HepG2 (cell line): ENCODE data around the gene NHSL1. TPM values are rescaled to one million over a fixed set of nuclear protein-coding genes. Genes with fewer than 3 reads are reported as not detected.

Source experiments
- CENPT ChIP-seq: sonication (generic); formaldehyde crosslinking; IDR thresholded peaks from 2 replicates; pipeline ENCODE4 v1.8.0; 2022; ENCODE audit warnings: low read depth, mild to moderate bottlenecking, moderate library complexity, missing genetic modification reagents
- HNRNPLL ChIP-seq: fragments of 200-400 bp; formaldehyde crosslinking; IDR thresholded peaks from 2 replicates; pipeline ENCODE4 v1.6.1; 2017; ENCODE audit warnings: mild to moderate bottlenecking, low read depth, low read length; ENCODE audit not compliant: poor library complexity, severe bottlenecking
- IKZF1 ChIP-seq: fragments of 450-650 bp; IDR thresholded peaks from 2 replicates; pipeline ENCODE4 v1.7.1; 2016
- ISX ChIP-seq: sonication (generic); formaldehyde crosslinking; conservative IDR thresholded peaks from 2 replicates; pipeline ENCODE4 v1.5.0; 2020; ENCODE audit warnings: missing genetic modification reagents
- KLF15 ChIP-seq: sonication (generic); formaldehyde crosslinking; IDR thresholded peaks from 2 replicates; pipeline ENCODE4 v1.8.1; 2023; ENCODE audit warnings: borderline replicate concordance, mild to moderate bottlenecking, inconsistent platforms, missing genetic modification reagents, mixed read lengths
- LCORL ChIP-seq, 2 experiments: fragments of 450-650 bp in 1 of 2; sonication (generic) in 1 of 2; formaldehyde crosslinking in 1 of 2; IDR thresholded peaks; 2 replicates each; pipeline versions ENCODE4 v1.5.0 to v1.6.1; 2017 to 2020; ENCODE audit warnings: antibody characterized with exemption in 1 of 2, missing genetic modification reagents in 1 of 2
- MAFK ChIP-seq, 2 experiments: IDR thresholded peaks in 1 of 2; conservative IDR thresholded peaks in 1 of 2; 2 replicates each; pipeline ENCODE4 v1.6.1; 2011; ENCODE audit warnings: improper control_type of control experiment in 2 of 2, low read length in 2 of 2
- PCBP1 ChIP-seq: fragments of 200-400 bp; formaldehyde crosslinking; IDR thresholded peaks from 2 replicates; pipeline ENCODE4 v1.6.1; 2017; ENCODE audit warnings: mild to moderate bottlenecking, low read depth, low read length, borderline replicate concordance
- PHF8 ChIP-seq: sonication (generic); formaldehyde crosslinking; IDR thresholded peaks from 2 replicates; pipeline ENCODE4 v1.5.0; 2020; ENCODE audit warnings: missing genetic modification reagents
- RBM22 ChIP-seq: fragments of 200-400 bp; formaldehyde crosslinking; optimal IDR thresholded peaks from 2 replicates; pipeline ENCODE3; 2017; ENCODE audit warnings: mild to moderate bottlenecking, low read length, moderate library complexity
- RFX1 ChIP-seq: fragments of 450-650 bp; IDR thresholded peaks from 2 replicates; pipeline ENCODE4 v1.6.1; 2017
- RNF219 ChIP-seq: sonication (generic); formaldehyde crosslinking; IDR thresholded peaks from 2 replicates; pipeline ENCODE4 v1.5.0; 2020; ENCODE audit warnings: mild to moderate bottlenecking, missing genetic modification reagents
- SCMH1 ChIP-seq: sonication (generic); formaldehyde crosslinking; IDR thresholded peaks from 2 replicates; pipeline ENCODE4 v1.9.0; 2021; ENCODE audit warnings: missing genetic modification reagents, mild to moderate bottlenecking, borderline replicate concordance
- SOX5 ChIP-seq: IDR thresholded peaks from 2 replicates; pipeline ENCODE4 v1.6.1; 2016; ENCODE audit warnings: borderline replicate concordance
- SP4 ChIP-seq: sonication (generic); formaldehyde crosslinking; IDR thresholded peaks from 2 replicates; pipeline ENCODE4 v1.8.1; 2023; ENCODE audit warnings: mild to moderate bottlenecking, missing genetic modification reagents
- SP5 ChIP-seq: IDR thresholded peaks from 2 replicates; pipeline ENCODE4 v1.6.1; 2016; ENCODE audit warnings: low read depth, borderline replicate concordance
- ZMYM3 ChIP-seq: sonication (generic); formaldehyde crosslinking; IDR thresholded peaks from 2 replicates; pipeline ENCODE4 v1.5.1; 2020; ENCODE audit warnings: mild to moderate bottlenecking, missing genetic modification reagents
- ZNF496 ChIP-seq: sonication (generic); formaldehyde crosslinking; IDR thresholded peaks from 2 replicates; pipeline ENCODE4 v1.8.1; 2023; ENCODE audit warnings: mild to moderate bottlenecking, moderate library complexity, missing genetic modification reagents; ENCODE audit not compliant: insufficient replicate concordance
- ZNF543 ChIP-seq: sonication (generic); formaldehyde crosslinking; IDR thresholded peaks from 2 replicates; pipeline ENCODE4 v1.4.0; 2020; ENCODE audit warnings: mild to moderate bottlenecking, missing genetic modification reagents
- ZNF672 ChIP-seq: sonication (generic); formaldehyde crosslinking; IDR thresholded peaks from 2 replicates; pipeline ENCODE4 v1.8.1; 2022; ENCODE audit warnings: missing genetic modification reagents
- ZNF674 ChIP-seq: sonication (generic); formaldehyde crosslinking; IDR thresholded peaks from 2 replicates; pipeline ENCODE4 v1.5.0; 2020; ENCODE audit warnings: low read depth, mild to moderate bottlenecking, missing genetic modification reagents
- ZNF691 ChIP-seq: sonication (generic); formaldehyde crosslinking; IDR thresholded peaks from 2 replicates; pipeline ENCODE4 v1.4.0; 2020; ENCODE audit warnings: missing genetic modification reagents, low read depth, mild to moderate bottlenecking, borderline replicate concordance
- ZNF75D ChIP-seq: sonication (generic); formaldehyde crosslinking; IDR thresholded peaks from 2 replicates; pipeline ENCODE4 v1.8.1; 2023; ENCODE audit warnings: missing genetic modification reagents, mild to moderate bottlenecking, borderline replicate concordance
- ZNF850 ChIP-seq: sonication (generic); formaldehyde crosslinking; conservative IDR thresholded peaks from 2 replicates; pipeline ENCODE4 v1.9.0; 2021; ENCODE audit warnings: mild to moderate bottlenecking, missing genetic modification reagents
- polyA plus RNA-seq, 8 experiments: library from polyadenylated mRNA; depleted of rRNA in 3 of 8; stranded (reverse) in 7 of 8; unstranded in 1 of 8; fragments of >200 nt; fragmentation: Illumina TruSeq in 4 of 8; extraction: Trizol in 4 of 8; gene quantifications; 2 replicates each; pipeline versions ENCODE4 v1.2.1 to v1.2.3, GENCODE V29; 2011 to 2016; ENCODE audit warnings: low read depth in 4 of 8, missing spikeins in 1 of 8, mixed read lengths in 1 of 8; ENCODE audit not compliant: insufficient read depth in 1 of 8
- total RNA-seq, 5 experiments: library from RNA; depleted of rRNA; stranded (reverse); fragments of >200 nt; fragmentation: Illumina TruSeq; extraction: Trizol; gene quantifications; 2 replicates each; pipeline ENCODE4 v1.2.3, GENCODE V29; 2016; ENCODE audit warnings: low read depth in 1 of 5
- TF ChIP-seq, protein P1 (sequence below): sonication (generic); formaldehyde crosslinking; conservative IDR thresholded peaks from 2 replicates; pipeline ENCODE4 v1.8.0; 2022; ENCODE audit warnings: mild to moderate bottlenecking, moderate library complexity, missing genetic modification reagents

Gene NHSL1
- total and polyA plus RNA-seq, 2 of the 13 experiments (the other 11 are each of a cell fraction or from before 2014, with no cell fraction given): 24.9 to 53.6 TPM

DNA sequence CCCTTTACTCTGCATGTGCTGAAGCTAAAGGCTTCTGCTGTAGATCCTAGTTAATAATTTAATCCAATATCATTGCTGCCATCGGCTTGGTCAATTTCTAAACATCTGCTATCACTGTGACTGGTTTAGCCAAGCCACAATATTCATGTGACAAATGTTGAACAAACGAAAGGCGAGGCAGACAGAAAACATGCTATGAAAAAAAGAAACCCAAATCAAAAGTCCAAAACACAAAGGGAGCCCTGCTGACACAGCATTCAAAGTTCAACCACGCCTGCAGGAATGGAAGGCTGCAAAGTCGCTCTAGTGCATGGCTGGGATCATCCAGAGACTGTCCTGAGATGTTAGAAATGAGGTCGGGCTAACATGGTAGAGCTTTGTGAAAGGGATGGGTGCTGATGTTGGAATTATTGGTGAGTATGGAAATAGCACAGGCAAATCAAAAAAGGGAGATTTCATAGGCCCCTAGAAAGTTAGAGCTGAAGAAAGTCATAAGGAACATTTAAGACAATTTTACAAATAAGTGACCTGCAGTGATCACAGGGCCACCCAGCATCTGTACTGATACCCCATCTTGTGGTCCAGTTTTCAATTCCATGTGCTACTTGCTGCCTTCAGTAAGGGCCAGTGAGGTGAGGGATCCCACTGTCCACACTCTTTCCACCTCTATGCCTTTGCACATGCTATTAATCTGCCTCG is 8.8 kb upstream of the NHSL1 start (continued):
- TF ChIP-seq ZNF543 (CRISPR knock-in tag) (0 out of 2 replicates have a peak, but pooled peaks have one; percentile 5), ISX (no peak), HNRNPLL (no peak), ZNF672 (no peak), LCORL (IDR thresholded peaks at IDR 0.05) (peak; percentile 66), LCORL (CRISPR knock-in tag; IDR thresholded peaks at IDR 0.05) (peak; percentile 85; the same call in 1 of the 2 replicates), PCBP1 (no peak), ZNF850 (CRISPR knock-in tag) (no peak), SP4 (CRISPR knock-in tag) (no peak), CENPT (CRISPR knock-in tag) (no peak), IKZF1 (no peak), ZMYM3 (CRISPR knock-in tag) (peak; percentile 25; the same call in 1 of the 2 replicates), RFX1 (no peak), ZNF691 (CRISPR knock-in tag) (no peak), PHF8 (CRISPR knock-in tag) (no peak), SCMH1 (CRISPR knock-in tag) (no peak), RNF219 (CRISPR knock-in tag) (no peak), SP5 (peak; percentile 91), ZNF496 (CRISPR knock-in tag) (no peak), ZNF674 (CRISPR knock-in tag) (no peak), MAFK (conservative IDR thresholded peaks at IDR 0.05 in 1 of 2, IDR thresholded peaks at IDR 0.05 in 1 of 2; ENCODE audit: low read length in 2 of 2) (peak; percentile 97 to 98), RBM22 (no peak), KLF15 (CRISPR knock-in tag) (no peak), ZNF75D (CRISPR knock-in tag) (no peak), SOX5 (CRISPR knock-in tag) (peak; percentile 63; the same call in 1 of the 2 replicates)
- TF ChIP-seq, protein P1, sequence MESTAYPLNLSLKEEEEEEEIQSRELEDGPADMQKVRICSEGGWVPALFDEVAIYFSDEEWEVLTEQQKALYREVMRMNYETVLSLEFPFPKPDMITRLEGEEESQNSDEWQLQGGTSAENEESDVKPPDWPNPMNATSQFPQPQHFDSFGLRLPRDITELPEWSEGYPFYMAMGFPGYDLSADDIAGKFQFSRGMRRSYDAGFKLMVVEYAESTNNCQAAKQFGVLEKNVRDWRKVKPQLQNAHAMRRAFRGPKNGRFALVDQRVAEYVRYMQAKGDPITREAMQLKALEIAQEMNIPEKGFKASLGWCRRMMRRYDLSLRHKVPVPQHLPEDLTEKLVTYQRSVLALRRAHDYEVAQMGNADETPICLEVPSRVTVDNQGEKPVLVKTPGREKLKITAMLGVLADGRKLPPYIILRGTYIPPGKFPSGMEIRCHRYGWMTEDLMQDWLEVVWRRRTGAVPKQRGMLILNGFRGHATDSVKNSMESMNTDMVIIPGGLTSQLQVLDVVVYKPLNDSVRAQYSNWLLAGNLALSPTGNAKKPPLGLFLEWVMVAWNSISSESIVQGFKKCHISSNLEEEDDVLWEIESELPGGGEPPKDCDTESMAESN (CRISPR knock-in tag): no peak
